Ishikawa (cell line): ENCODE results near the gene ARID3A.

Source experiments
- CEBPB ChIP-seq: IDR thresholded peaks from 2 replicates; pipeline ENCODE4 v1.6.1; 2012
- CREB1 ChIP-seq: IDR thresholded peaks from 2 replicates; pipeline ENCODE4 v1.6.1; 2012; ENCODE audit warnings: low read depth
- EGR1 ChIP-seq: IDR thresholded peaks from 2 replicates; pipeline ENCODE4 v1.6.1; 2012
- EP300 ChIP-seq: IDR thresholded peaks from 2 replicates; pipeline ENCODE4 v1.6.1; 2012; ENCODE audit warnings: borderline replicate concordance
- FOXM1 ChIP-seq: IDR thresholded peaks from 2 replicates; pipeline ENCODE4 v1.6.1; 2012; ENCODE audit warnings: low read depth, borderline replicate concordance
- MAX ChIP-seq: IDR thresholded peaks from 2 replicates; pipeline ENCODE4 v1.6.1; 2012
- NFIC ChIP-seq: IDR thresholded peaks from 2 replicates; pipeline ENCODE4 v1.6.1; 2012
- RAD21 ChIP-seq: IDR thresholded peaks from 2 replicates; pipeline ENCODE4 v1.6.1; 2012; ENCODE audit warnings: low read depth
- TAF1 ChIP-seq: IDR thresholded peaks from 2 replicates; pipeline ENCODE4 v1.6.1; 2012; ENCODE audit warnings: low read depth, mild to moderate bottlenecking
- TCF12 ChIP-seq: IDR thresholded peaks from 2 replicates; pipeline ENCODE4 v1.6.1; 2012; ENCODE audit warnings: low read depth
- YY1 ChIP-seq: IDR thresholded peaks from 2 replicates; pipeline ENCODE4 v1.6.1; 2012; ENCODE audit warnings: low read depth
- TF ChIP-seq, protein P1 (sequence below): IDR thresholded peaks from 2 replicates; pipeline ENCODE4 v1.6.1; 2012
- TF ChIP-seq, protein P2 (sequence below): IDR thresholded peaks from 2 replicates; pipeline ENCODE4 v1.6.1; 2012; ENCODE audit warnings: low read depth, mild to moderate bottlenecking

DNA sequence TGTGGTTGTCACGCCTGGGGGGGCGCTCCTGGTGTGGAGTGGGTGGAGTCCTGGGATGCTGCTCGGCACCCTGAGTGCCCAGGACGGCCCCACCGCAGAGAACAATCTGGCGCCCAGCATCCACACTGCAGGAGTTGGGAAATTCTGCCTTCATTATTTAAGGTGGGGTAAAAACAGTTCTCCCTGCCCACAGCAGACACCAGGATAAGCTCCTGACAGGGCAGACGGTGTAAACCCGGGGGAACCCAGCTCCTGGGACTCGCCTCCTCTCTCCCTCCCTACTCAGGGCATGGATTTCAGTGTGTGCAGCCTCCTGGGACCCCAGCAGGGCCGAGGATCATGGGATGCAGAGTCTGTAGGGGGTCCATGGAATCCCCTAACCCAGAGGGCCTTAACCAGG, 50.6 kb downstream of the ARID3A start:
- TF ChIP-seq CREB1 (no peak), NFIC (no peak), RAD21 (no peak), YY1 (no peak), EP300 (no peak), TCF12 (no peak), FOXM1 (no peak), TAF1 (no peak), MAX (no peak), EGR1 (no peak), CEBPB (no peak)
- TF ChIP-seq, protein P1, sequence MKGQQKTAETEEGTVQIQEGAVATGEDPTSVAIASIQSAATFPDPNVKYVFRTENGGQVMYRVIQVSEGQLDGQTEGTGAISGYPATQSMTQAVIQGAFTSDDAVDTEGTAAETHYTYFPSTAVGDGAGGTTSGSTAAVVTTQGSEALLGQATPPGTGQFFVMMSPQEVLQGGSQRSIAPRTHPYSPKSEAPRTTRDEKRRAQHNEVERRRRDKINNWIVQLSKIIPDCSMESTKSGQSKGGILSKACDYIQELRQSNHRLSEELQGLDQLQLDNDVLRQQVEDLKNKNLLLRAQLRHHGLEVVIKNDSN: no peak
- TF ChIP-seq, protein P2, sequence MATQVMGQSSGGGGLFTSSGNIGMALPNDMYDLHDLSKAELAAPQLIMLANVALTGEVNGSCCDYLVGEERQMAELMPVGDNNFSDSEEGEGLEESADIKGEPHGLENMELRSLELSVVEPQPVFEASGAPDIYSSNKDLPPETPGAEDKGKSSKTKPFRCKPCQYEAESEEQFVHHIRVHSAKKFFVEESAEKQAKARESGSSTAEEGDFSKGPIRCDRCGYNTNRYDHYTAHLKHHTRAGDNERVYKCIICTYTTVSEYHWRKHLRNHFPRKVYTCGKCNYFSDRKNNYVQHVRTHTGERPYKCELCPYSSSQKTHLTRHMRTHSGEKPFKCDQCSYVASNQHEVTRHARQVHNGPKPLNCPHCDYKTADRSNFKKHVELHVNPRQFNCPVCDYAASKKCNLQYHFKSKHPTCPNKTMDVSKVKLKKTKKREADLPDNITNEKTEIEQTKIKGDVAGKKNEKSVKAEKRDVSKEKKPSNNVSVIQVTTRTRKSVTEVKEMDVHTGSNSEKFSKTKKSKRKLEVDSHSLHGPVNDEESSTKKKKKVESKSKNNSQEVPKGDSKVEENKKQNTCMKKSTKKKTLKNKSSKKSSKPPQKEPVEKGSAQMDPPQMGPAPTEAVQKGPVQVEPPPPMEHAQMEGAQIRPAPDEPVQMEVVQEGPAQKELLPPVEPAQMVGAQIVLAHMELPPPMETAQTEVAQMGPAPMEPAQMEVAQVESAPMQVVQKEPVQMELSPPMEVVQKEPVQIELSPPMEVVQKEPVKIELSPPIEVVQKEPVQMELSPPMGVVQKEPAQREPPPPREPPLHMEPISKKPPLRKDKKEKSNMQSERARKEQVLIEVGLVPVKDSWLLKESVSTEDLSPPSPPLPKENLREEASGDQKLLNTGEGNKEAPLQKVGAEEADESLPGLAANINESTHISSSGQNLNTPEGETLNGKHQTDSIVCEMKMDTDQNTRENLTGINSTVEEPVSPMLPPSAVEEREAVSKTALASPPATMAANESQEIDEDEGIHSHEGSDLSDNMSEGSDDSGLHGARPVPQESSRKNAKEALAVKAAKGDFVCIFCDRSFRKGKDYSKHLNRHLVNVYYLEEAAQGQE: no peak
